Mesendoderm (in vitro differentiated cells): Measurements from ENCODE around the gene GPR27.

Source experiments
- DNase-seq: peaks from one replicate; pipeline ENCODE4 v3.0.0; 2013
- H2AK5ac ChIP-seq: 2 replicates; pipeline ENCODE4 v1.6.1; 2013; ENCODE audit warnings: low read length, inconsistent platforms
- H2BK120ac ChIP-seq: 2 replicates; pipeline ENCODE4 v1.6.1; 2013; ENCODE audit warnings: low read depth, mild to moderate bottlenecking, low read length, moderate library complexity, mixed read lengths
- H2BK15ac ChIP-seq: replicated peaks from 2 replicates; pipeline ENCODE4 v1.6.1; 2013; ENCODE audit warnings: low read depth, mild to moderate bottlenecking, moderate library complexity
- H2BK5ac ChIP-seq: 2 replicates; pipeline ENCODE4 v1.6.1; 2013; ENCODE audit warnings: low read length, inconsistent platforms
- H3K18ac ChIP-seq: 2 replicates; pipeline ENCODE4 v1.6.1; 2013; ENCODE audit warnings: mild to moderate bottlenecking, low read length, mixed read lengths
- H3K23ac ChIP-seq: one replicate; pipeline ENCODE4 v1.6.1; 2013; ENCODE audit warnings: low read length
- H3K27ac ChIP-seq: 2 replicates; pipeline ENCODE4 v1.5.1; 2013; ENCODE audit warnings: low read depth, mild to moderate bottlenecking, inconsistent platforms, low read length, moderate library complexity
- H3K27me3 ChIP-seq: 2 replicates; pipeline ENCODE4 v1.6.1; 2013; ENCODE audit warnings: low read length, control low read depth, mild to moderate bottlenecking, inconsistent platforms; ENCODE audit not compliant: insufficient read depth, poor library complexity
- H3K36me3 ChIP-seq: 2 replicates; pipeline ENCODE4 v1.6.1; 2013; ENCODE audit warnings: low read length, inconsistent platforms; ENCODE audit not compliant: control insufficient read depth, insufficient read depth
- H3K4ac ChIP-seq: one replicate; pipeline ENCODE4 v1.6.1; 2013; ENCODE audit warnings: low read depth, mild to moderate bottlenecking, low read length, moderate library complexity
- H3K4me1 ChIP-seq: 2 replicates; pipeline ENCODE4 v1.6.1; 2013; ENCODE audit warnings: low read depth, low read length, inconsistent platforms; ENCODE audit not compliant: control insufficient read depth
- H3K4me2 ChIP-seq: 2 replicates; pipeline ENCODE4 v1.6.1; 2013; ENCODE audit warnings: low read length
- H3K4me3 ChIP-seq: 2 replicates; pipeline ENCODE4 v1.5.1; 2013; ENCODE audit warnings: mild to moderate bottlenecking, low read length
- H3K56ac ChIP-seq: one replicate; pipeline ENCODE4 v1.6.1; 2013; ENCODE audit warnings: low read length
- H3K79me1 ChIP-seq: 2 replicates; pipeline ENCODE4 v1.6.1; 2013; ENCODE audit warnings: low read length, inconsistent platforms
- H3K79me2 ChIP-seq: 2 replicates; pipeline ENCODE4 v1.6.1; 2013; ENCODE audit warnings: mild to moderate bottlenecking, low read length; ENCODE audit not compliant: control insufficient read depth, insufficient read depth
- H3K9ac ChIP-seq: 2 replicates; pipeline ENCODE4 v1.6.1; 2013; ENCODE audit warnings: low read length, inconsistent platforms
- H4K5ac ChIP-seq: one replicate; pipeline ENCODE4 v1.6.1; 2013; ENCODE audit warnings: low read length
- H4K8ac ChIP-seq: one replicate; pipeline ENCODE4 v1.6.1; 2013; ENCODE audit warnings: low read depth, mild to moderate bottlenecking, control low read depth, low read length, moderate library complexity
- WGBS: extraction: QIAGEN DNeasy Blood & Tissue Kit; methylation state at CpG from one replicate; pipeline ENCODE4 v1.1.7; 2013; ENCODE audit warnings: low lambda C conversion rate, missing lambda C conversion rate; ENCODE audit not compliant: insufficient coverage; ENCODE audit errors: extremely low coverage; 5-methylcytosine and 5-hydroxymethylcytosine counted together

The GPR27 gene

GRCh38 chr3:71784201-71784913, 30.7 kb downstream of the GPR27 start:
- WGBS, result no CpG with 5 or more reads among the region's 23 CpGs
- Histone ChIP-seq H3K27me3 (peaks cover 22% of the 10 kb centered on the region), H4K5ac (no peak overlapping the region)

GRCh38 chr3:71784914-71785531, 31.4 kb downstream of the GPR27 start, which contains the start of gene PROK2:
Gene PROK2 (minus strand): TSS chr3:71785148. CDS start chr3:71785052, 96 bp downstream.
- Histone ChIP-seq H2BK15ac (no peak within 1 kb of the TSS), H3K56ac (peak within 1 kb of the TSS; percentile 72), H3K23ac (peak within 1 kb of the TSS; percentile 34), H3K18ac (no peak within 1 kb of the TSS), H4K5ac (no peak within 1 kb of the TSS), H3K4me2 (peak within 1 kb of the TSS; percentile 66), H3K4me1 (no peaks in the 10 kb centered on the region), H3K4me3 (peak within 1 kb of the TSS; percentile 1), H3K36me3 (no peaks in the 10 kb centered on the region), H3K79me2 (no peaks in the 10 kb centered on the region), H3K9ac (peak within 1 kb of the TSS; percentile 20), H2BK120ac (no peak within 1 kb of the TSS), H3K27ac (no peak within 1 kb of the TSS), H2BK5ac (no peak within 1 kb of the TSS), H3K79me1 (no peaks in the 10 kb centered on the region), H4K8ac (no peak within 1 kb of the TSS), H3K27me3 (peaks cover 22% of the 10 kb centered on the region), H3K4ac (no peak within 1 kb of the TSS), H2AK5ac (no peak within 1 kb of the TSS)
- no CpG with 5 or more reads among the region's 89 CpGs for WGBS
- DNase-seq, result peak; percentile 44

More at GRCh38 chr3:71784201-71784913, 30.7 kb downstream of the GPR27 start:
- Histone ChIP-seq H3K4me3 (no peak overlapping the region), H2BK15ac (no peak overlapping the region), H3K4me2 (peak overlapping the region; percentile 66), H3K56ac (peak overlapping the region; percentile 72), H3K18ac (no peak overlapping the region), H3K4ac (no peak overlapping the region), H3K9ac (peak overlapping the region; percentile 20), H3K36me3 (no peaks in the 10 kb centered on the region), H3K27ac (no peak overlapping the region), H3K4me1 (no peaks in the 10 kb centered on the region), H2BK5ac (no peak overlapping the region), H3K79me2 (no peaks in the 10 kb centered on the region), H3K23ac (peak overlapping the region; percentile 34), H2AK5ac (no peak overlapping the region), H2BK120ac (no peak overlapping the region), H4K8ac (no peak overlapping the region), H3K79me1 (no peaks in the 10 kb centered on the region)
- no peak for DNase-seq

- H3K4me3 ChIP-seq, result peak overlapping the region; percentile 1
- H3K79me1 ChIP-seq, result no peaks in the 10 kb centered on the region
- no peak overlapping the region for H4K5ac ChIP-seq
- no CpG with 5 or more reads among the region's 28 CpGs for WGBS
- no peak overlapping the region for H2AK5ac ChIP-seq
- H3K18ac ChIP-seq, result no peak overlapping the region
- H2BK15ac ChIP-seq, result no peak overlapping the region
- no peaks in the 10 kb centered on the region for H3K79me2 ChIP-seq
- H3K4ac ChIP-seq, result no peak overlapping the region
- H3K23ac ChIP-seq, result no peak overlapping the region
- DNase-seq, result peak; percentile 17
- H3K36me3 ChIP-seq, result no peaks in the 10 kb centered on the region
- peak overlapping the region; percentile 20 for H3K9ac ChIP-seq
- H3K27ac ChIP-seq, result no peak overlapping the region
- no peaks in the 10 kb centered on the region for H3K4me1 ChIP-seq
- H2BK5ac ChIP-seq, result no peak overlapping the region
- no peak overlapping the region for H2BK120ac ChIP-seq
- peak overlapping the region; percentile 66 for H3K4me2 ChIP-seq
- no peak overlapping the region for H4K8ac ChIP-seq
- H3K56ac ChIP-seq, result peak overlapping the region; percentile 72
- peaks cover 22% of the 10 kb centered on the region for H3K27me3 ChIP-seq
These were observed 32.0 kb downstream of the GPR27 start for GRCh38 chr3:71785532-71786216.

- H3K56ac ChIP-seq, result no peak overlapping the region
- H2BK5ac ChIP-seq, result no peak overlapping the region
- peak; percentile 45 for DNase-seq
- no peaks in the 10 kb centered on the region for H3K79me1 ChIP-seq
- H3K18ac ChIP-seq, result no peak overlapping the region
- H3K4me3 ChIP-seq, result no peak overlapping the region
- H2BK120ac ChIP-seq, result no peak overlapping the region
- WGBS, result no CpG with 5 or more reads among the region's 8 CpGs
- no peak overlapping the region for H2BK15ac ChIP-seq
- H3K79me2 ChIP-seq, result no peaks in the 10 kb centered on the region
- H4K5ac ChIP-seq, result no peak overlapping the region
- no peak overlapping the region for H3K4me2 ChIP-seq
- no peaks in the 10 kb centered on the region for H3K4me1 ChIP-seq
- H3K27me3 ChIP-seq, result peaks cover 22% of the 10 kb centered on the region
- no peak overlapping the region for H3K4ac ChIP-seq
- H3K23ac ChIP-seq, result no peak overlapping the region
- no peak overlapping the region for H4K8ac ChIP-seq
- H3K9ac ChIP-seq, result no peak overlapping the region
- H3K36me3 ChIP-seq, result no peaks in the 10 kb centered on the region
- no peak overlapping the region for H3K27ac ChIP-seq
- no peak overlapping the region for H2AK5ac ChIP-seq
These were observed 32.5 kb downstream of the GPR27 start for GRCh38 chr3:71786217-71786549.

- no peaks in the 10 kb centered on the region for H3K36me3 ChIP-seq
- no peak overlapping the region for H2AK5ac ChIP-seq
- no peaks in the 10 kb centered on the region for H3K4me1 ChIP-seq
- H3K79me1 ChIP-seq, result no peaks in the 10 kb centered on the region
- H3K56ac ChIP-seq, result no peak overlapping the region
- H3K23ac ChIP-seq, result no peak overlapping the region
- no peak overlapping the region for H3K9ac ChIP-seq
- H3K4ac ChIP-seq, result no peak overlapping the region
- peak; percentile 58 for DNase-seq
- H4K5ac ChIP-seq, result no peak overlapping the region
- no CpG with 5 or more reads among the region's 6 CpGs for WGBS
- H2BK15ac ChIP-seq, result no peak overlapping the region
- H3K79me2 ChIP-seq, result no peaks in the 10 kb centered on the region
- H3K4me2 ChIP-seq, result no peak overlapping the region
- H4K8ac ChIP-seq, result no peak overlapping the region
- no peak overlapping the region for H2BK5ac ChIP-seq
- no peak overlapping the region for H3K4me3 ChIP-seq
- no peak overlapping the region for H2BK120ac ChIP-seq
- H3K18ac ChIP-seq, result no peak overlapping the region
- peaks cover 22% of the 10 kb centered on the region for H3K27me3 ChIP-seq
- H3K27ac ChIP-seq, result no peak overlapping the region
These were observed 32.9 kb downstream of the GPR27 start for GRCh38 chr3:71786551-71786950.
